GM12865 (cell line): ENCODE measurements around the gene RFX7.

Experiments
- DNase-seq: peaks from one replicate; pipeline ENCODE4 v3.0.0; 2010; ENCODE audit warnings: low read depth
- H3K4me3 ChIP-seq: 2 replicates; pipeline ENCODE4 v1.5.1; 2011; ENCODE audit warnings: mild to moderate bottlenecking, low read depth, low read length, control low read depth
- CTCF ChIP-seq: IDR thresholded peaks from 2 replicates; pipeline ENCODE4 v1.5.1; 2011; ENCODE audit warnings: low read length, control low read depth, low read depth, inconsistent platforms; ENCODE audit not compliant: insufficient read depth; ENCODE audit errors: missing control alignments

RFX7 gene

GRCh38 chr15:56098195-56098863, 145.3 kb downstream of the RFX7 start:
- TF ChIP-seq CTCF: no peak
- no peak for DNase-seq

GRCh38 chr15:56095406-56095805, 148.3 kb downstream of the RFX7 start:
- H3K4me3 ChIP-seq: no peak overlapping the region
- TF ChIP-seq CTCF: no peak
- no peak for DNase-seq

More at GRCh38 chr15:56098195-56098863, 145.3 kb downstream of the RFX7 start:
- H3K4me3 ChIP-seq: no peak overlapping the region

- H3K4me3 ChIP-seq: no peak overlapping the region
- DNase-seq: no peak
- TF ChIP-seq CTCF: no peak
Observed at GRCh38 chr15:56094171-56094570, 149.5 kb downstream of the RFX7 start.

- no peak for TF ChIP-seq CTCF
- DNase-seq: no peak
- no peak overlapping the region for H3K4me3 ChIP-seq
Observed at GRCh38 chr15:56088389-56088788, 155.3 kb downstream of the RFX7 start.

- no peak for DNase-seq
- TF ChIP-seq CTCF: no peak
- no peak overlapping the region for H3K4me3 ChIP-seq
Observed at GRCh38 chr15:56086566-56086965, 157.1 kb downstream of the RFX7 start.

- H3K4me3 ChIP-seq: no peak overlapping the region
- no peak for TF ChIP-seq CTCF
- no peak for DNase-seq
Observed at GRCh38 chr15:56082263-56082761, 161.4 kb downstream of the RFX7 start.

GRCh38 chr15:56077081-56077480, 166.6 kb downstream of the RFX7 start:
- no peak for TF ChIP-seq CTCF
- no peak overlapping the region for H3K4me3 ChIP-seq
- no peak for DNase-seq
